A549 treated with Mapracorat at 1 μM for 4 hours (cell line): ENCODE data around the gene CCDC136. TPM values are rescaled to one million over a fixed set of nuclear protein-coding genes. Genes with fewer than 3 reads are reported as not detected.

Experiments
- total RNA-seq: library from RNA; stranded (reverse); fragments of 200-300 nt; extraction: Qiagen RNA extraction; gene quantifications from 5 replicates; pipeline ENCODE4 v1.2.3, GENCODE V29; 2022

Gene CCDC136
- total RNA-seq: 1.4 to 2.2 TPM (median 2.0 TPM) in 5 replicates

GRCh38 chr7:128791121-128791971 is at the start of gene CCDC136:
TSS of gene CCDC136 (plus strand) at chr7:128791968. CDS start at chr7:128792412, 444 bp downstream.

GRCh38 chr7:128775744-128776474 is 15.9 kb upstream of the CCDC136 start, which contains the start of gene OPN1SW:
TSS of gene OPN1SW (minus strand) at chr7:128775794. CDS start at chr7:128775781, 13 bp downstream.

GRCh38 chr7:128830231-128831177 is 38.7 kb downstream of the CCDC136 start, which contains the start of gene FLNC:
TSS of gene FLNC (plus strand) at chr7:128830406. CDS start at chr7:128830638, 232 bp downstream.

GRCh38 chr7:128862571-128863432 is 71.0 kb downstream of the CCDC136 start, which contains the start of gene ATP6V1F:
TSS of gene ATP6V1F (plus strand) at chr7:128862856. CDS start at chr7:128862905, 49 bp downstream.

Other genes starting within 250 kb of the CCDC136 start
- 0.26 to 1.1 TPM (median 0.34 TPM) in 5 replicates for gene GARIN1A, start 119.7 kb upstream of the CCDC136 start, total RNA-seq
- 123 to 185 TPM (median 155 TPM) in 5 replicates for gene CALU, start 52.6 kb upstream of the CCDC136 start, total RNA-seq
- not detected in 5 replicates for gene OPN1SW, start 16.2 kb upstream of the CCDC136 start, total RNA-seq
- 3.6 to 5.7 TPM (median 3.8 TPM) in 5 replicates for gene FLNC, start 38.4 kb downstream of the CCDC136 start, total RNA-seq
- 237 to 276 TPM (median 253 TPM) in 5 replicates for gene ATP6V1F, start 70.9 kb downstream of the CCDC136 start, total RNA-seq
- 0.05 to 0.30 TPM (median 0.15 TPM) in 5 replicates for gene KCP, start 118.7 kb downstream of the CCDC136 start, total RNA-seq
- 13.4 to 16.7 TPM (median 14.9 TPM) in 5 replicates for gene IRF5, start 146.0 kb downstream of the CCDC136 start, total RNA-seq